ENCODE measurements around the gene NKAIN2. TPM values are rescaled to one million over a fixed set of nuclear protein-coding genes. Genes with fewer than 3 reads are reported as not detected.

The NKAIN2 gene
- total RNA-seq, 4 donors from 2014 or later = 0.11 to 1.0 (median 0.94) TPM; not detected in 1

DNA sequence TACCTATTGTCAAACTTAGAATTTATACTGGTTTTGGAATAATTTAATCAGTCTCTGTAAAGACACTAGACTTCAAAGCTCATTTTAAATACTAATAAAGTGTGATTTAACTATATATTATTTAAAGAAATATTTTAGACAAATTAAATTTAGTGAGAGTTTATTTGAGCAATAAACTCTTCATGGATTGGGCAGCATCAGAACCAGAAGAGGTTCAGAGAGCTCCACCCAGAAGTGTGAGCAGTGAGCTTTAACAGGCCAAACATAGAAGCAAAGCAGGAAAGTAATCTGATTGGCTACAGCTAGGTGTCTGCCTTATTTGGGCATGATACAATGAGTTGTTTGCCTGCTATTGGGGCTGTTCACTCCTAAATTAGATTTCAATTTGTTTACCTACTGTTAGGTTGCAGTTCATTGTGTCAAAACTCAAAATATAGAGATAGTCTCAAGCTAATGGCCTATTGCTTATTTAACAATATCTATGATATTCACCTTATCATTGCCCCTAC is 803.5 kb downstream of the NKAIN2 start:
- intact Hi-C loops (cut with DNase I) = no loop called here
- no peaks in the 10 kb centered on the region for H3K36me3 ChIP-seq
- no peaks in the 10 kb centered on the region for H3K4me1 ChIP-seq
- DNase-seq = no peak
- H3K27me3 ChIP-seq = no peaks in the 10 kb centered on the region
- TF ChIP-seq POLR2A (IDR thresholded peaks at IDR 0.05) = no peak
- TF ChIP-seq, protein P1, sequence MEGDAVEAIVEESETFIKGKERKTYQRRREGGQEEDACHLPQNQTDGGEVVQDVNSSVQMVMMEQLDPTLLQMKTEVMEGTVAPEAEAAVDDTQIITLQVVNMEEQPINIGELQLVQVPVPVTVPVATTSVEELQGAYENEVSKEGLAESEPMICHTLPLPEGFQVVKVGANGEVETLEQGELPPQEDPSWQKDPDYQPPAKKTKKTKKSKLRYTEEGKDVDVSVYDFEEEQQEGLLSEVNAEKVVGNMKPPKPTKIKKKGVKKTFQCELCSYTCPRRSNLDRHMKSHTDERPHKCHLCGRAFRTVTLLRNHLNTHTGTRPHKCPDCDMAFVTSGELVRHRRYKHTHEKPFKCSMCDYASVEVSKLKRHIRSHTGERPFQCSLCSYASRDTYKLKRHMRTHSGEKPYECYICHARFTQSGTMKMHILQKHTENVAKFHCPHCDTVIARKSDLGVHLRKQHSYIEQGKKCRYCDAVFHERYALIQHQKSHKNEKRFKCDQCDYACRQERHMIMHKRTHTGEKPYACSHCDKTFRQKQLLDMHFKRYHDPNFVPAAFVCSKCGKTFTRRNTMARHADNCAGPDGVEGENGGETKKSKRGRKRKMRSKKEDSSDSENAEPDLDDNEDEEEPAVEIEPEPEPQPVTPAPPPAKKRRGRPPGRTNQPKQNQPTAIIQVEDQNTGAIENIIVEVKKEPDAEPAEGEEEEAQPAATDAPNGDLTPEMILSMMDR (IDR thresholded peaks at IDR 0.05) = no peak
- no peak overlapping the region for H3K27ac ChIP-seq
- H3K9me3 ChIP-seq = no peaks in the 10 kb centered on the region
- no peak overlapping the region for H3K4me3 ChIP-seq (replicated peaks in 1 of 3)

DNA sequence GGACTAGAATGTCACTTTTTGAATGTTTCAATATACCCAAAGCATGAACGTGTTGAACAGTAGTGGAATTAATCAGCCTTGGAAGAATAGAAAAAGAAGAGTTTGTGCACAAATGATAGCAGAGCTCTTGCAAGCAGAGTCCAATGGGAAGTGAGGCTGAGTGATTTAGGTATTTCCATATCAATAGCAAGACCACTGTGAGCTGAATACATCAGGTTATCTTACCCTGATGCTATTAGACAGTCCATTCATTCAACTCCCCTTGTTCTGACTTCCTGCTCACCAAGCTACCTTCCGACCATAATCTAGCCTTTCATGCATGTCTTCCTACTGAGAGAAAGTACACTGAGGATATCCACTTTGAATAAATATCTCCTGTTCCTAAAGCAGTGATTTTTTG is 809.4 kb downstream of the NKAIN2 start:
- H3K36me3 ChIP-seq = no peaks in the 10 kb centered on the region
- no peak for DNase-seq
- H3K9me3 ChIP-seq = no peaks in the 10 kb centered on the region
- H3K27ac ChIP-seq = no peak overlapping the region
- no peak for TF ChIP-seq POLR2A (IDR thresholded peaks at IDR 0.05)
- TF ChIP-seq, protein P1 (IDR thresholded peaks at IDR 0.05) = no peak
- no peak overlapping the region for H3K4me3 ChIP-seq (replicated peaks in 1 of 3)
- WGBS, 2 donors = 27 to 28% methylated on average over 2 of the region's 2 CpGs
- H3K27me3 ChIP-seq = no peaks in the 10 kb centered on the region
- no peaks in the 10 kb centered on the region for H3K4me1 ChIP-seq
- intact Hi-C loops (cut with DNase I) = no loop called here

DNA sequence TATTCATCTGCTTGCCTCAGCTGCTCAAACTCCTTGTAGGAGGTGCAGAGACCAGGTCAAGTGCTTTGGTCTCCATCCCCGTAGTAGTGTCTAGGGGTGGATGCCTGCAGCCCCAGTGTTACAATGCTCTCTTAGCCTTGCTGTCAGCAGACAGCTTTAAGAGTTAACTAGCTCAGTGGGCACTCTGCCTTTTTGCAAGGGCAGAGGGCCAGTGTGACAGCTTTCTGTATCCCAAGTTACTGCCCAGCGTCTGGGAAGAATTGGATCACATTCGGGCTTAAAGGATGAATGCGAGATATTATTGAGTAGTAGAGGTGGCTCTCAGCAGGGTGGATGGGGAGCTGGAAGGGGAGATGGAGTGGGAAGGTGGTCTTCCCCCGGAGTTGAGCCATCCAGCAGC is 818.7 kb downstream of the NKAIN2 start:
- Histone ChIP-seq H3K27me3 (no peaks in the 10 kb centered on the region), H3K27ac (no peak overlapping the region), H3K4me3 (replicated peaks in 1 of 3) (no peak overlapping the region), H3K4me1 (no peaks in the 10 kb centered on the region), H3K9me3 (no peaks in the 10 kb centered on the region), H3K36me3 (no peaks in the 10 kb centered on the region)
- TF ChIP-seq, protein P1 (IDR thresholded peaks at IDR 0.05) = no peak
- no peak for TF ChIP-seq POLR2A (IDR thresholded peaks at IDR 0.05)
- DNase-seq = no peak
- intact Hi-C loops (cut with DNase I) = no loop called here
- 87 to 94% methylated on average over 5 of the region's 5 CpGs for WGBS, 2 donors

DNA sequence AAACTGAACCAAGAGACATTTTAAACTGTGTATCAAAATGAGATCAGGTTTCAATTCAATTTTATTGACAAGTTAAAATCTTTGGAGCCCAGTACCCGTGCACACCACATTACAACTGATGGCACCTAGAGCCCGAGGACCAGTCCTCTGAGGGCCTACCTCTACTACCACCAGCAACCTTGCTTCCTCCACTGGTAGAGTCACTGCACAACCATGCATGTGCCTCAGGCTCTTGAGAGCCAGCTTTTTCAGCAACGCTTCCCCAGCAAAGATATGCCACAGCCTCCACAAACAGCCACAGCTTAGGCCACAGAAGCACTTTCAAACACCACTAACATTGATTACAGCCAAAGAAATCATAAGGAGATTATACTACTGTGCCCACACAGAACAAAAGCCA is 830.0 kb downstream of the NKAIN2 start:
- TF ChIP-seq POLR2A (IDR thresholded peaks at IDR 0.05) = no peak
- TF ChIP-seq, protein P1 (IDR thresholded peaks at IDR 0.05) = no peak
- H3K27me3 ChIP-seq = no peaks in the 10 kb centered on the region
- no peak for DNase-seq
- intact Hi-C loops (cut with DNase I) = no loop called here
- no peak overlapping the region for H3K4me3 ChIP-seq (replicated peaks in 1 of 3)
- no peaks in the 10 kb centered on the region for H3K9me3 ChIP-seq
- H3K27ac ChIP-seq = no peak overlapping the region
- no peaks in the 10 kb centered on the region for H3K4me1 ChIP-seq
- H3K36me3 ChIP-seq = no peaks in the 10 kb centered on the region
- WGBS, 2 donors = 86 to 92% methylated on average over 3 of the region's 3 CpGs

DNA sequence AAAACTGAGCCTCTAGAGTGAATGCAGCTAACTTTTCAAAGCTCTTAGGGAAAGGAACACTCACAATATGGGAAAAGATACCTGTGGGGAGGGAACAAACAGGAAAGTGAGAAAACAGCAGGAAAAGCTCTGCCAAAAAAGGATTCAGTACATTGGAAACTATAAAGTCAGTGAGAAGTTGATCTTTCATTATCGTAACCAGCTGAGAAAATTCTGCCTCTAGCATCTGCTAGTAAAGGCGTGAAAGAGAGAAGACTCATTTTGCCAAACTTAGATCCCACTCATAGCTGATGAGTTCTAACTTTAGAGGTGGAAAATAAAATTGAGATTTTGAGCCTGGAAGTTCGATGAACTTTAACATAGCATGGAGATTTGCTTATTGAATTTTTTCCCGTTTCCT is 836.8 kb downstream of the NKAIN2 start:
- intact Hi-C loops (cut with DNase I) = no loop called here
- WGBS, 2 donors = 94% methylated on average over 4 of the region's 4 CpGs

More for the DNA sequence above, 836.8 kb downstream of the NKAIN2 start:
- Histone ChIP-seq H3K4me3 (replicated peaks in 1 of 3) (no peak overlapping the region), H3K4me1 (no peaks in the 10 kb centered on the region), H3K27ac (no peak overlapping the region), H3K36me3 (no peaks in the 10 kb centered on the region), H3K27me3 (no peaks in the 10 kb centered on the region), H3K9me3 (no peaks in the 10 kb centered on the region)
- no peak for DNase-seq
- TF ChIP-seq POLR2A (IDR thresholded peaks at IDR 0.05) = no peak
- TF ChIP-seq, protein P1 (IDR thresholded peaks at IDR 0.05) = no peak

Measured in thyroid gland (tissue), 4 donors.